ENCODE measurements around the gene ABL1.

Gene ABL1

GRCh38 chr9:130918101-130918825 lies 83.2 kb downstream of the ABL1 start:
- no peak for DNase-seq (ENCODE audit: low read depth in 2 of 2)

- DNase-seq (ENCODE audit: low read depth in 2 of 2): no peak
Measured at GRCh38 chr9:130918826-130919558, 83.9 kb downstream of the ABL1 start.

- no peak for DNase-seq (ENCODE audit: low read depth in 2 of 2)
Measured at GRCh38 chr9:130919559-130920145, 84.6 kb downstream of the ABL1 start.

- DNase-seq (ENCODE audit: low read depth in 2 of 2): no peak
Measured at GRCh38 chr9:130920233-130920632, 85.2 kb downstream of the ABL1 start.

- no peak for DNase-seq (ENCODE audit: low read depth in 2 of 2)
Measured at GRCh38 chr9:130920762-130921299, 85.8 kb downstream of the ABL1 start.

- no peak for DNase-seq (ENCODE audit: low read depth in 2 of 2)
Measured at GRCh38 chr9:130921300-130921988, 86.4 kb downstream of the ABL1 start.

GRCh38 chr9:130921989-130922892 lies 87.2 kb downstream of the ABL1 start:
- no peak for DNase-seq (ENCODE audit: low read depth in 2 of 2)

GRCh38 chr9:130922893-130923610 lies 88.0 kb downstream of the ABL1 start:
- no peak for DNase-seq (ENCODE audit: low read depth in 2 of 2)

- no peak for DNase-seq (ENCODE audit: low read depth in 2 of 2)
Measured at GRCh38 chr9:130923611-130924447, 88.8 kb downstream of the ABL1 start.

- no peak for DNase-seq (ENCODE audit: low read depth in 2 of 2)
Measured at GRCh38 chr9:130924448-130924788, 89.4 kb downstream of the ABL1 start.

GRCh38 chr9:130925050-130925678 lies 90.1 kb downstream of the ABL1 start:
- DNase-seq (ENCODE audit: low read depth in 2 of 2): no peak

GRCh38 chr9:130927338-130927737 lies 92.3 kb downstream of the ABL1 start:
- DNase-seq (ENCODE audit: low read depth in 2 of 2): no peak

- DNase-seq (ENCODE audit: low read depth in 2 of 2): no peak
Measured at GRCh38 chr9:130927995-130928900, 93.2 kb downstream of the ABL1 start.

GRCh38 chr9:130929571-130930038 lies 94.6 kb downstream of the ABL1 start:
- DNase-seq (ENCODE audit: low read depth in 2 of 2): no peak

- no peak for DNase-seq (ENCODE audit: low read depth in 2 of 2)
Measured at GRCh38 chr9:130930132-130930803, 95.2 kb downstream of the ABL1 start.

- no peak for DNase-seq (ENCODE audit: low read depth in 2 of 2)
Measured at GRCh38 chr9:130930804-130931349, 95.8 kb downstream of the ABL1 start.
